Measurements from ENCODE around the gene TTC28.
"Not testable (repeated sequence)": the region's sequence is repeated elsewhere in the genome, so short reads cannot be mapped to it uniquely, and the experiment has no call there.

The TTC28 gene

DNA sequence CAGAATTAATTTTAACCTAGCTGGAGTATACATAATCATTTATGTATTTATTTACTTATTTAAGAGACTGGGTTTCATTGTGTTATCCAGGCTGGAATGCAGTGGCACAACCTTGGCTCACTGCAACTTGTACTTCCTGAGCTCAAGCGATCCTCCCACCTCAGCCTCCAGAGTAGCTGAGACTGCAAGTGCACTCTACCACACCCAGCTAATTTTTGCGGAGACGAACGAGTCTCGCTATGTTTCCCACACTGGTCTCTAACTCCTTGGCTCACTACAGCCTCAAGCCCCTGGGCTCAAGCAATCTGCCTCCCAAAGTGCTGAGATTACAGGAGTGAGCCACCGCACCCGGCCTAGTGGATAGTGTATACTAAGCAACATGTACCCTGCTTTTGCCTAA, 1.5 kb downstream of the TTC28 start:
- in situ Hi-C loops (cut with MboI; ENCODE audit: low sequenced_read_pairs), result not testable (repeated sequence)

DNA sequence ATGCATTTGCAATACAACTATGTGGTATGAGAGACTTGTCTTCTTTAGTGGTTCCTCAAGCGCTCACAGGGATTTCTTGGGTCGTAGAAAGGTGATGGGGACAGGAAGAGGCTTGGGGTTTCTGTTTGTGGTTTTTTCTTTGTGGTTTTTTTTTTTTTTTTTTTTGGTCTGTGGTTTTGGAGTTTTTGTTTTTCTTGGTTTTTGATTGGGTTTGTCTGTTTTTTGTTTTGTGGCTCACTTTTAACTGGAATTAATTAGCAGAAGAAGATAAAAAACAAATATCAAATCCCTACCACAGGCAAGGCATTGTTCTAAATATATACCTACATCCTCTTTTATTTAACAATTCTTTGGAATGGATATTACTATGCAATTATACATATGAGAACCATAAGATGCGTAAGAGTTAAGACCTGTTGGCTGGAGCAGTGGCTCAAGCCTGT, 5.5 kb downstream of the TTC28 start:
- in situ Hi-C loops (cut with MboI; ENCODE audit: low sequenced_read_pairs), result no loop called here

DNA sequence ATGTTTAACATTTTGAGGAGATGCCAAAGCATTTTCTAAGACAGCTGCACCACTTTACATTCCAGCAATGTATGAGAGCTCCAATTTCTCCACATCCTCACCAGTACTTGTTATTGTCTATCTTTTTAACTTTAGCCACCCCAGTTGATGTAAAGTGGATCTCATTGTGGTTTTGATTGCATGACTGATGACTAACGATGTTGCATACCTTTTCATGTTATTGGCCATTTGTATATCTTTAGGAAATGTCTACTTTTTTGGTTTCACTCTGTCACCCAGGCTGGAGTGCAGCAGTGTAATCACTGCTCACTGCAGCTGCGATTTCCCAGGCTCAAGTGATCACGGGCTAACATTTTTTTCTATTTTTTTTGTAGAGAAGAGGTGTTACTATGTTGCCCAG, 8.9 kb downstream of the TTC28 start:
- in situ Hi-C loops (cut with MboI; ENCODE audit: low sequenced_read_pairs), result no loop called here

DNA sequence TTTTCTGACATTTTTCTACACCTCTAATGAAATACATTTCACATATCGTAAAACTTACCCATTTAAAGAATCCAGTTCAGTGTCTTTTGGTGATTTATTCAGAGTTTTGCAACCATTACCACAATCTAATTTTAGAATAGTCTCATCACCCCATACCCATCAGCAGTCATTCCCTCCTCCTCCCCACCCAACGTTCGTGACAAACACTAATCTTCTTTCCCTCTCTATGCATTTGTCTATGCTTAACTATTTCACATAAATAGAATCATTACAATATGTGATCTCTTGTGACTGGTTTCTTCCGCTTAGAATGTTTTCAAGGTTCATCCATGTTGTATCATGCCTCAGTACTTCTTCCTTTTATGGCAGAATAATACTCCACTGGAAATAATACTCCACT, 9.5 kb downstream of the TTC28 start:
- in situ Hi-C loops (cut with MboI; ENCODE audit: low sequenced_read_pairs), result no loop called here

DNA sequence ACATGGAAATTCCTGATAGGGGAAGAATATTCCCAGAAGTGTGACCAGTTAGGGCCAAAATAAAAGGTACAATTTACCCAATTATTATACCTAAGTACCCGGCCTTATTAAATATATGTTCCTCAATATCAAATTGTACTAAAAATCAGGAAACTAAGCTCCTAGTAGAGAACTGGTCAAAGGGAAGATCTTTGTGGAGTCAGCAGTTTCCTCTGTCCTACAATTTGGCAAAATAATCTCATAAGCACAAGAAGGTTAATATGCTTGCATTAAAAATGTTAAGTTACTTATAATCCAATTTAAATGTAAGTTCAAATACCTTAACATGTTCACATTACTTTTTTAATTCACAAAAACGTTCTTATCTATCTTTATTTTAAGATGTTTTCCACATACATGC, 10.3 kb downstream of the TTC28 start:
- in situ Hi-C loops (cut with MboI; ENCODE audit: low sequenced_read_pairs), result no loop called here

DNA sequence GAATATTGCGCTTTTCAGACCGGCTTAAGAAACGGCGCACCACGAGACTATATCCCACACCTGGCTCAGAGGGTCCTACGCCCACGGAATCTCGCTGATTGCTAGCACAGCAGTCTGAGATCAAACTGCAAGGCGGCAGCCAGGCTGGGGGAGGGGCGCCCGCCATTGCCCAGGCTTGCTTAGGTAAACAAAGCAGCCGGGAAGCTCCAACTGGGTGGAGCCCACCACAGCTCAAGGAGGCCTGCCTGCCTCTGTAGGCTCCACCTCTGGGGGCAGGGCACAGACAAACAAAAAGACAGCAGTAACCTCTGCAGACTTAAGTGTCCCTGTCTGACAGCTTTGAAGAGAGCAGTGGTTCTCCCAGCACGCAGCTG, 16.1 kb downstream of the TTC28 start:
- in situ Hi-C loops (cut with MboI; ENCODE audit: low sequenced_read_pairs), result not testable (repeated sequence)

DNA sequence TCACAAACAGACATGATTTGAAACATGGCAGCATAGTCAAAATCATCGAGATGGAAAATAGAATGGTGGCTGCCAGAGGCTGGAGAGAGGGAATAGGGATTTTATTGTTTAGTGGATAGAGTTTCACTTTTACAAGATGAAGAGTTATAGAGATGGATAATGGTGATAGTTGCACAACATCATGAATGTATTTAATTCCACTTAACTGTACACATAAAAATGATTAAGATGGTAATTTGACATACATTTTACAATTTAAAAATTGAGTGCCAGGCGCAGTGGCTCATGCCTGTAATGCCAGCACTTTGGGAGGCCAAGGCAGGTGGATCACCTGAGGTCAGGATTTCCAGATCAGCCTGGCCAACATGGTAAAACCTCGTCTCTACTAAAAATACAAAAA, 21.2 kb downstream of the TTC28 start:
- in situ Hi-C loops (cut with MboI; ENCODE audit: low sequenced_read_pairs), result no loop called here

DNA sequence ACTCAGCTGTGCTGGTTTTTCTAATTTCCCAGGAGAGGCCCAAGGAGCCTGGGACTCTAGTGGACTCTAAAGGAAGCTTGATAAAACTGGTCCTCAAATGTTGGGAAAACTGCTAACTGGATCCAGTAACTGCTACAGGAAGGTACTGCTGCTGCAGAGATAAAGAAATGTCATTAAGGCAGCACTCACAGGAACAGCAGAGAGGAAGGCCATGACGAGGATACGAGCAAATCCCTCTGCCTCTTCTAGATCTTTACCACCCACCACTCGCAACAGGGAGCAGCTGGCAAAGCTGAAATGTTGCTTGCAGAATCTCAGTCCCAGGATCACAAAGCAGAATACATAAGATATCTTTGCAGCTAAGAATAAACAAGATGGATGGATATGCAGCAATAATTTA, 23.5 kb downstream of the TTC28 start:
- in situ Hi-C loops (cut with MboI; ENCODE audit: low sequenced_read_pairs), result no loop called here

DNA sequence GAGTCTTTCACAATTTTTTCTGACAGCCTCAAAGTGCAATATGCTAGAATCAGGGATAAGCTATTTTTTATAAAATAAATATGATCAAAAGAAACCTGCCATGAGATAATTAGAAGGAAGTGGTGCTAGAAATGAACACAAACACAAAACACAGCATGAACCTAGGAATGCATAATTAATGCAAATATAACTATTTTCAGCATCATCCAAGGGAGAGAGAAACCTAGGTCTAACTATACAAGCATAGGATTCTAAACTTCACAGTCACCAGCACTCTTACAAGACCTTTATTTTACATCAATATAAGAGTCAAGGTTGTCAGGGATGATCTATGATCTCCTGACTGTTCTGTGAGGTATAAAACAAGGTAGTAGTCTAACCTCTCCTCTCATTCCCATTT, 29.2 kb downstream of the TTC28 start:
- in situ Hi-C loops (cut with MboI; ENCODE audit: low sequenced_read_pairs), result no loop called here

DNA sequence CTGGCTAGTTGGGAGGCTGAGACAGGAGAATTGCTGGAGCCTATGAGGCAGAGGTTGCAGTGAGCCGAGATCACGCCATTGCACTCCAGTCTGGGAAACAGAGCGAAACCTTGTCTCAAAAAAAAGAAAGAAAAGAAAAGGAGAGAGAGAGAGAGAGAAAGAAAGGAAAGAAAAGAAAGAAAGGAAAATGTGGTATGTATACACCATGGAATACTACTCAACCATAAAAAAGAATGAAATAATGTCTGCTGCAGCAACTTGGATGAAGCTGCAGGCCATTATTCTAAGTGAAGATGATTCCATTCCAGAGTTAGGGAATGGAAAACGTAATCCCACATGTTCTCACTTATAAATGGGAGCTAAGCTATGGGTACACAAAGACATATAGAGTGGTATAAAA, 30.8 kb downstream of the TTC28 start:
- in situ Hi-C loops (cut with MboI; ENCODE audit: low sequenced_read_pairs), result no loop called here

DNA sequence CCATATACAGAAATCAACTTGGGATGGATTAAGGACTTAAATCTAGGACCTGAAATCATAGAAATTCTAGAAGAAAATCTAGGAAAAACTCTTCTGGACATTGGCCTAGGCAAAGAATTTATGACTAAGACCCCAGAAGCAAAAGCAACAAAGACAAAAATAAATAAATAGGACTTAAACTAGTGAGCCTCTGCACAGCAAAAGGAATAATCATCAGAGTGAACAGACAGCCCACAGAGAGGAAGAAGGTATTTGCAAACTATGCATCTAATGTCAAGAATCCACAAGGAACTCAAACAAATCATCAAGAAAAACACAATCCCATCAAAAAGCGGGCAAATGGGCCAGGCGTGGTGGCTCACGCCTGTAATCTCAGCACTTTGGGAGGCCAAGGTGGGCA, 32.4 kb downstream of the TTC28 start:
- in situ Hi-C loops (cut with MboI; ENCODE audit: low sequenced_read_pairs), result no loop called here

DNA sequence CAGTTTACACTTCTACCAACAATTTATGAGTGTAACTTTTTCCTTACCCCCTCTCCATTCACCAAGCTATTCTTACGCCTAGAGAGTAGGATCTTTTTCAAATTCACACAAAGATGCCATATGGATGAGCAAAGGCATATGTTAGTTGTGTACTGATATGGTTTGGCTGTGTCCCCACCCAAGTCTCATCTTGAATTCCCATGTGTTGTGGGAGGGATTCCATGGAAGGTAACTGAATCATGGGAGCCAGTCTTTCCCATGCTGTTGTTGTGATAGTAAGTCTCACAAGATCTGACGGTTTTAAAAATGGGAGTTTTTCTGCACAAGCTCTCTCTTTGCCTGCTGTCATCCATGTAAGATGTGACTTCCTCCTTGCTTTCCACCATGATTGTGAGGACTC, 40.3 kb downstream of the TTC28 start:
- in situ Hi-C loops (cut with MboI; ENCODE audit: low sequenced_read_pairs), result no loop called here

DNA sequence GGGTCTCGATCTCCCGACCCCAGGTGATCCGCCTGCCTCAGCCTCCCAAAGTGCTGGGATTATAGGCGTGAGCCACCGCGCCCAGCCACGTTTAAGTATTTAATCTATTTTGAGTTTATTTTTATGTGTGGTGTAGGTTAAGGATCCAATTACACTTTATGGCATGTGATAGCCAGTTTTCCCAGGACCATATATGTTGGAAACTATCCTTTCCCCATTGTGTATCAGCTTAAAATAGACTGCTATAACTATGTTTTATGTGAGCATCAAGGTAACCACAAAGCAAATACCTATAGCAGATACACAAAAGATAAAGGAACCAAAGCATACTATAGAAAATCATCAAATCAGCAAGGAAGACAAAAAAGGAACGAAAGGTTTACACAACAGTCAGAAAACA, 42.4 kb downstream of the TTC28 start:
- in situ Hi-C loops (cut with MboI; ENCODE audit: low sequenced_read_pairs), result no loop called here

DNA sequence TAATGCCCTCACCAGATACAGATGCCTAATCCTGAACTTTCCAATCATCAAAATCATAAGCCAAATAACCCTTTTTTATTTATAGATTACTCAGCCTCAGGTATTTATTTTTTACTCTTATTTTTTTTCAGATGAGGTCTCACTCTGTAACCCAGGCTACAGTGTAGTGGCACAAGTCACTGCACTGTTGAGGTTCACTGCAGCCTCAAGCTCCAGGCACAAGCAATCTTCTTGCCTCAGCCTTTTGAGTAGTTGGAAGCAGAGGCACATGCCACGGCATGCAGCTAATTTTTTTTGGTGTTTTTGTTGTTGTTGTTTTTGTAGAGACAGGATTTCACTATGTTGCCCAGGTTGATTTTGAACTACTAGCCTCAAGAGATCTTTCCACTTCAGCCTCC, 49.5 kb downstream of the TTC28 start:
- in situ Hi-C loops (cut with MboI; ENCODE audit: low sequenced_read_pairs), result no loop called here

DNA sequence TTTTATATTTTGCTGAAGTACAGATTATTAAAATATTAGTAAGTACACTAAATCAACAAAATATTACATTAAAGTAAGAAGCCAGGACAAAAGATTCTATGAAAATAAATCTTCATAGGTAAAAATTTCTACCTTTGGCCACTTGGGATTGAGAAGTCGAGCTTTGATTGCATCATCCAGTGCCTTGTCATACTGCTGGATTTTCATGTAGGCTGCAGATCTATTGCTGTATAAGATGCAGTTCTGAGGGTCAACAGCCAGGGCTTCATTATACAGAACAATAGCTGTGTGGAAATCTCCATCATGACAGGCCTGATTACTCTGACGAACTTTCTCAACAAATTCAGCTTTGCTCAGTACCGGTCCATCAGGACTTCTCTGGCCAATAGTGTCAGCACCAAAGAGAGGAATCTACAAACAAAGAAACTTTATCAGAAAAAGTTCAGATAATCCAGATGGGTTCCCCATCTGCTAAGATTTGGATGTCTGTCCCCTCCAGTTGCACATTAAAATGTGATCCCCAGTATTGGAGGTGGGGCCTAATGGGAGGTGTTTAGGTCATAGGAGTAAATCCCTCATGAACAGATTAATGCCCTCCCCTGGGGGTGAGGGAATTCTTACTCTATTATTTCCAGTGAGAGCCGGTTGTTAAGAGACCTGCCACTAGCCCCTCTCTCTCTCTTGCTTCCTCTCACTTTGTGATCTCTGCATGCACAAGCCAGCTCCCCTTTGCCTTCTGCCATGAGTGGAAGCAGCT, 50.0 kb downstream of the TTC28 start:
- in situ Hi-C loops (cut with MboI; ENCODE audit: low sequenced_read_pairs), result no loop called here

DNA sequence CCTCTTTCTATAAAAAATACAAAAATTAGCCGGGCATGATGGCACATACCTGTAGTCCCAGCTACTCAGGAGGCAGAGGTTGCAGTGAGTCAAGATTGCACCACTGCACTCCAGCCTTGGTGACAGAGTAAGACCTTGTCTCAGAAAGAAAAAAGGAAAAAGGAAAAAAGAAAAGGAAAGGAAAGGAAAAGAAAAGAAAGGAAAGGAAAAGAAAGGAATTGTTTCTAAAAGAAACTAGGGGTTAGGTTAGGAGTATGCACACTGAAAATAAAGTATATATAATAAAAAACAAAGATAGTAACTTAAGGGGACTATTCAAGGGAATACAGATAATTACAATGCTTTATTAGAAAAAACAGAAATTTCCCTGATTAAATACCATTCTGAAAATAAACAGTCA, 50.9 kb downstream of the TTC28 start:
- in situ Hi-C loops (cut with MboI; ENCODE audit: low sequenced_read_pairs), result no loop called here

DNA sequence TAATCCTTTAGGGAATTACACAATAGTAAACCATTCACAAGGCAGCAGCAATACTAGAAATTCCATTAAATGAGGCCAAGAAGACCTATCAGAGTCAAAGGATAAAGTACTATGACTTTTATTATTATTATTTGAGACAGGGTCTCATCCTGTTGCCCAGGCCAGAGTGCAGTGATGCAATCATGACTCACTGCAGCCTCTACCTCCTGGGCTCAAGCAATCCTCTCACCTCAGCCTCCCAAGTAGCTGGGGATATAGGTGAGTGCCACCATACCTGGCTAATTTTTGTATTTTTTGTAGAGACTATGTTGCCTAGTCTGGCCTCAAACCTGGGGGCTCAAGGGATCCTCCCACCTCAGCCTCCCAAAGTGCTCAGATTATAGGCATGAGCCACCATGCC, 51.8 kb downstream of the TTC28 start:
- in situ Hi-C loops (cut with MboI; ENCODE audit: low sequenced_read_pairs), result no loop called here

DNA sequence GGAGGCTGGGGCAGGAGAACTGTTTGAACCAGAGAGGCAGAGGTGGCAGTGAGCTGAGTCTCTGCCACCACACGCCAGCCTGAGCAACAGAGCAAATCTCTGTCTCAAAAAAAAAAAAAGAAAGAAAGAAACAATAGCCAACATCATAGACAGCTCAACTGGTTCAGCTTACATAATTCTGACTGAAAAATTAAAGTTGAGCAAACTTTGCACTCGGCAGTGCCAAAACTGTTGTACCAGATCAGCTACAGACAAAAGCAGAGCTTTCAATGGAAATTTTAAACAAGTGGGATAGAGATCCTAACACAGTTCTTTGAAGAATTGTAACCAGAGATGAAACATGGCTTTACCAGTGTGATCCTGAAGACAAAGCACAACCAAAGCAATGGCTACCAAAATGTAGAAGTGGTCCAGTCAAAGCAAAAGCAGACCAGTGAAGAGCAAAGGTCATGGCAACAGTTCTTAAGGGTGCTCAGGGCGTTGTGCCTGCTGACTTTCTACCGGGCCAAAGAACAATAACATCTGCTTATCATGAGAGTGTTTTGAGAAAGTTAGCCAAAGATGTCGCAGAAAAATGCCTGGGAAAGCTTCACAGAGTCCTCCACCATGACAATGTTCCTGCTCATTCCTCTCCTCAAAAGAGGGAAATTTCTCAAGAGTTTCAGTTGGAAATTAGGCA, 59.3 kb downstream of the TTC28 start:
- in situ Hi-C loops (cut with MboI; ENCODE audit: low sequenced_read_pairs), result loop anchor here (25.0 kb wide), 2 partner anchors 417 to 617 kb away; no protein-coding TSS in a partner anchor

DNA sequence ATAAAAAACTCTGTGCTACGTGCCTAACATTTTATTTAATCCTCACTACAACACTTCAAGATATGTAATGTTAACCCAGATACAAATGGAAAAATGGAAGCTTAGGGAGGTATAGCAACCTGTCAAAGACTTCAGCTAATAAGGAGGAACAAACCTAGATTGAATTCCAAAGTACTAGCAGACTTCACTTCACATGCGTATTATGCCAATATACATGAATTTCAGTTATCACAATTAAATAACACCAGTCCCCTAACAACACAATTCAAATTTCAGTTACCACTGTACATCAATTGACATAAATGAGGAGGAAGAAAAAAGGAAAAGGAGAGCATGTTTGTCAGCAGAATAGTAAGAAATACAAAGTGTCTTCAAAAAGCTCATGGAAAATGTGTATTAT, 60.4 kb downstream of the TTC28 start:
- in situ Hi-C loops (cut with MboI; ENCODE audit: low sequenced_read_pairs), result loop anchor here (25.0 kb wide), 2 partner anchors 418 to 618 kb away; no protein-coding TSS in a partner anchor

DNA sequence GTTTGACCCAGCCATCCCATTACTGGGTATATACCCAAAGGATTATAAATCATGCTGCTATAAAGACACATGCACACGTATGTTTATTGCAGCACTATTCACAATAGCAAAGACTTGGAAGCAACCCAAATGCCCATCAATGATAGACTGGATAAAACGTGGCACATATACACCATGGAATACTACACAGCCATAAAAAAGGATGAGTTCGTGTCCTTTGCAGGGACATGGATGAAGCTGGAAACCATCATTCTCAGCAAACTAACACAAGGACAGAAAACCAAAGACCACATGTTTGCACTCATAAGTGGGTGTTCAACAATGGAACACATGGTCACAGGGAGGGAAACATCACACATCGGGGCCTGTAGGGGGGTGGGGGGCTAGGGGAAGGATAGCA, 64.2 kb downstream of the TTC28 start:
- in situ Hi-C loops (cut with MboI; ENCODE audit: low sequenced_read_pairs), result loop anchor here (25.0 kb wide), 2 partner anchors 422 to 622 kb away; no protein-coding TSS in a partner anchor

DNA sequence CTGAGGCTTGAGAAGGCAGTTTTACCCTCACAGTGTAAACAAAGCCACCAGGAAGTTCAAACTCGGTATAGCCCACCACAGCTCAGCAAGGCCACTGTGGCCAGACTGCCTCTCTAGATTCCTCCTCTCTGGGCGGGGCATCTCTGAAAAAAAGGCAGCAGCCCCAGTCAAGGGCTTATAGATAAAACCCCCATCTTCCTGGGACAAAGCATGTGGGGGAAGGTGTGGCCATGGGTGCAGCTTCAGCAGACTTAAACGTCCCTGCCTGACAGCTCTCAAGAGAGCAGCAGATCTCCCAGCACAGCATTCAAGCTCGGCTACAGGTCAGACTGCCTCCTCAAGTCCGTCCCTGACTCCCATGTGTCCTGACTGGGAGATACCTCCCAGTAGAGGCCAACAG, 69.7 kb downstream of the TTC28 start:
- in situ Hi-C loops (cut with MboI; ENCODE audit: low sequenced_read_pairs), result loop anchor here (10.0 to 25.0 kb wide), 3 partner anchors 225 to 627 kb away; no protein-coding TSS in a partner anchor

DNA sequence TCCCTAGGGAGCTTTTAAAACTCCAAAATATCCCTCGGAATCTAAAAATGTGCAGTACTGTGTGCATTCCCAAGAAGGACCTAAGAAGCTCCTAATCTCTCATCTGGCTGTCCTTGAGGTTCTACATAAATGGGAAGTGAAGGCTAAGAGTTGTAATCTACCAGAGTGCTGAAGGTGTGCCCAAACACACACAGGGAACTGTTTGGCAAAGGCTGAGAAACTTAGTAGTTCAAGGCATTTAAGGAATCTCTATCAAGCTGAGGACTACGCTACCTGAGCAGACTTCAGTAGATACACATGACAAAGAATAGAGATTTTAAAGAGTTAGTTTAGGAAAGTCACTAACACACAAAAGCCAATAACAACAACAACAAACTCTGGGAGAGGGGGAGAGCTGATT, 71.1 kb downstream of the TTC28 start:
- in situ Hi-C loops (cut with MboI; ENCODE audit: low sequenced_read_pairs), result loop anchor here (10.0 to 25.0 kb wide), 3 partner anchors 226 to 629 kb away; no protein-coding TSS in a partner anchor

All from HL-60/S4 treated with retinoic acid at 250 ng/mL for 4 days and 3 days (cell line).